Measurements from ENCODE around the gene PCDHB15. TPM values are rescaled to one million over a fixed set of nuclear protein-coding genes. Genes with fewer than 3 reads are reported as not detected.
A peak's percentile ranks its signal among the peaks of the same experiment; 100 is the strongest.
"Not testable (repeated sequence)": the region's sequence is repeated elsewhere in the genome, so short reads cannot be mapped to it uniquely, and the experiment has no call there.

The PCDHB15 gene
- 0.45 and 0.52 TPM in 2 replicates for polyA plus RNA-seq (2011; rRNA removed)
- 0.28 and 0.31 TPM in 2 replicates for polyA minus RNA-seq (2011; rRNA and poly(A)+ RNA removed)

DNA sequence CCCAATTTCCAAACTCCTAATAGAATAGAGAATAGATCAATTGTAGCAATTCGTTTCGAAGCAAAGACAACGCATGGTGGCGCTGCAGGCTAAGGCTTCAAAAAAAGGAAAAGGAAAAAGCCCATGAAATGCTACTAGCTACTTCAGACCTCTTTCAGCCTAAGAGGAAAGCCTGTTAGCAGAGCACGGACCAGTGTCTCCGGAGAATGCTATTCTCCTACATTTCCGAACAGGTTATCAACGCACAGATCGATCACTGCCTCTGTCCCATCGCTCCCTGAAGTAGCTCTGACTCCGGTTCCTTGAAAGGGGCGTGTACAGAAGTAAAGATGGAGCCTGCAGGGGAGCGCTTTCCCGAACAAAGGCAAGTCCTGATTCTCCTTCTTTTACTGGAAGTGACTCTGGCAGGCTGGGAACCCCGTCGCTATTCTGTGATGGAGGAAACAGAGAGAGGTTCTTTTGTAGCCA lies at the start of gene PCDHB15:
TSS of gene PCDHB15 (plus strand) at position 146 of the 468 bp plus-strand sequence. CDS start at position 330, 184 bp downstream.
- CTCF ChIA-PET, result interaction anchor here (0.6 to 1.0 kb wide), 3 partner anchors 17 to 1019 kb away, joined by 3 to 4 read pairs (median 3); no protein-coding TSS in a partner anchor
- no peaks in the 10 kb centered on the region for H3K36me3 ChIP-seq (ENCODE audit: control insufficient read depth, insufficient read depth, low read length)
- H3K4me3 ChIP-seq (ENCODE audit: low read depth, low read length), result no peak within 1 kb of the TSS; the same call in 1 of the 2 replicates
- TF ChIP-seq, protein P1, sequence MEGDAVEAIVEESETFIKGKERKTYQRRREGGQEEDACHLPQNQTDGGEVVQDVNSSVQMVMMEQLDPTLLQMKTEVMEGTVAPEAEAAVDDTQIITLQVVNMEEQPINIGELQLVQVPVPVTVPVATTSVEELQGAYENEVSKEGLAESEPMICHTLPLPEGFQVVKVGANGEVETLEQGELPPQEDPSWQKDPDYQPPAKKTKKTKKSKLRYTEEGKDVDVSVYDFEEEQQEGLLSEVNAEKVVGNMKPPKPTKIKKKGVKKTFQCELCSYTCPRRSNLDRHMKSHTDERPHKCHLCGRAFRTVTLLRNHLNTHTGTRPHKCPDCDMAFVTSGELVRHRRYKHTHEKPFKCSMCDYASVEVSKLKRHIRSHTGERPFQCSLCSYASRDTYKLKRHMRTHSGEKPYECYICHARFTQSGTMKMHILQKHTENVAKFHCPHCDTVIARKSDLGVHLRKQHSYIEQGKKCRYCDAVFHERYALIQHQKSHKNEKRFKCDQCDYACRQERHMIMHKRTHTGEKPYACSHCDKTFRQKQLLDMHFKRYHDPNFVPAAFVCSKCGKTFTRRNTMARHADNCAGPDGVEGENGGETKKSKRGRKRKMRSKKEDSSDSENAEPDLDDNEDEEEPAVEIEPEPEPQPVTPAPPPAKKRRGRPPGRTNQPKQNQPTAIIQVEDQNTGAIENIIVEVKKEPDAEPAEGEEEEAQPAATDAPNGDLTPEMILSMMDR (IDR thresholded peaks at IDR 0.05; ENCODE audit: insufficient read depth, low read depth, low read length), result no peak
- POLR2A ChIA-PET, result no interaction called here
- no peak for DNase-seq (ENCODE audit: low read depth)
- no peaks in the 10 kb centered on the region for H3K27me3 ChIP-seq (ENCODE audit: control insufficient read depth, insufficient read depth, low read length)

DNA sequence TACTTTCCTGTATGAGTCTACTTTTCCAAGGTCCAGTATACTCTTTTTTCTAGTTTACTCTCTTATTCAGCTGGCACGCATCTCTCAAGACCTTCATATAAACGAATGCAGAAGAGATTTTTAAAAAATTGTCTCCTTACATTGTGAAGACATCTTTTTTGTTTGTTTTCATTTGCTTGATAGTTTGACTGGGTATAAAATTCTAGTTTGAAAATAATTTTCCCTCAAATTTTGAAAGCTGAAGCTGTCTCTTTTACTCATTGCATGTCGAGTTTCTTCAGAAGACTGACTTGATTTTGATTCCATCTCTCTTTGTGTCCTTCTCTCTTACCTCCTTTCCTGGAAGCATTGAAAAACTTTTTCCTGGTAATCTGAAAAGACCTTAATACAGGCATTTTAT lies 48.8 kb upstream of the PCDHB15 start:
- no peaks in the 10 kb centered on the region for H3K36me3 ChIP-seq (ENCODE audit: control insufficient read depth, insufficient read depth, low read length)
- ChIA-PET CTCF (interaction anchor here (0.7 kb wide), 1 partner anchor 245 kb away, joined by 3 read pairs; no protein-coding TSS in a partner anchor), POLR2A (no interaction called here)
- TF ChIP-seq, protein P1 (IDR thresholded peaks at IDR 0.05; ENCODE audit: insufficient read depth, low read depth, low read length), result no peak
- no peak for DNase-seq (ENCODE audit: low read depth)
- H3K4me3 ChIP-seq (ENCODE audit: low read depth, low read length), result no peak overlapping the region
- no peaks in the 10 kb centered on the region for H3K27me3 ChIP-seq (ENCODE audit: control insufficient read depth, insufficient read depth, low read length)

DNA sequence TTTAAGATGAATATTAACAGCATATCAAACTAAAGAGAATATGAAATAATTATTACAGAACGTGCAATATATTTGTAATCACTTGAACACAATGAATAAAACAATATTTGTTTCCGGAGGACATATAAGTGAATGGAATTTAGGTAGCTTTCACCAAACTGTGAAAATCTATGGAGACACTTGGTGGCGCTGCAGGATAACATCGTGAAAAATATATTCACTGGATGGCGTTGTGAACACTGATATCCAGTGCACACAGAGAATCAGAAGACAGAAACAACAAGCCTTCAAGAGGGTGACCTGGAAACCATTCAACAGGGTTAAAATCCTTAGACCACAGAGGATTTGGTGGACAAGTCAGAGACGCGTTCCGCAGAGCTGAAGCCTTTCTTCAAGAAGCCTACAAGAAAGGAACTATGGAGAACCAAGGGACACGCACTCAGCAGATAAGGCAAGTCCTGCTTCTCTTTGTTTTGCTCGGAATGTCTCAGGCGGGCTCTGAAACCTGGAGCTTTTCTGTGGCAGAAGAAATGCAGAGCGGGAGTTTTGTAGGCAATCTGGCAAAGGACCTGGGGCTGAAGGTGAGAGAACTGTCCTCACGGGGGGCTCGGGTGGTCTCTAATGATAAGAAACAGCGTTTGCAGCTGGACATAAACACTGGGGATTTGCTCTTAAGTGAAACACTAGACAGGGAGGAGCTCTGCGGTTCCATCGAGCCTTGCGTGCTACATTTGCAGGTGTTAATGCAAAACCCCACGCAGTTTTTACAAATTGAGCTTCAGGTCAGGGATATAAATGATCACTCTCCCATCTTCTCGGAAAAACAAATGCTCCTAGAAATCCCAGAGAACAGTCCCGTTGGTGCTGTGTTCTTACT lies 45.6 kb upstream of the PCDHB15 start, which contains the start of gene PCDHB11:
TSS of gene PCDHB11 (plus strand) at position 269 of the 877 bp plus-strand sequence. CDS start at position 417, 148 bp downstream.
- TF ChIP-seq, protein P1 (IDR thresholded peaks at IDR 0.05; ENCODE audit: insufficient read depth, low read depth, low read length), result no peak
- DNase-seq (ENCODE audit: low read depth), result no peak
- no peaks in the 10 kb centered on the region for H3K27me3 ChIP-seq (ENCODE audit: control insufficient read depth, insufficient read depth, low read length)
- H3K4me3 ChIP-seq (ENCODE audit: low read depth, low read length), result no peak within 1 kb of the TSS
- ChIA-PET CTCF (interaction anchor here (0.7 to 2.1 kb wide), 8 partner anchors 8 to 365 kb away, joined by 3 to 7 read pairs (median 4); partner anchors contain the start of genes PCDHB12, PCDHB9 and PCDHGB3), POLR2A (interaction anchor here (0.7 kb wide), 1 partner anchor 1585 kb away, joined by 3 read pairs; no protein-coding TSS in a partner anchor)
- no peaks in the 10 kb centered on the region for H3K36me3 ChIP-seq (ENCODE audit: control insufficient read depth, insufficient read depth, low read length)

DNA sequence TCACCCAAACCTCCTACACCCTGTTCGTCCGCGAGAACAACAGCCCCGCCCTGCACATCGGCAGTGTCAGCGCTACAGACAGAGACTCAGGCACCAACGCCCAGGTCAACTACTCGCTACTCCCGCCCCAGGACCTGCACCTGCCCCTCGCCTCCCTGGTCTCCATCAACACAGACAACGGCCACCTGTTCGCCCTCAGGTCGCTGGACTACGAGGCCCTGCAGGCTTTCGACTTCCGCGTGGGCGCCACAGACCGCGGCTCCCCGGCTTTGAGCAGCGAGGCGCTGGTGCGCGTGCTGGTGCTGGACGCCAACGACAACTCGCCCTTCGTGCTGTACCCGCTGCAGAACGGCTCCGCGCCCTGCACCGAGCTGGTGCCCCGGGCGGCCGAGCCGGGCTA lies 44.1 kb upstream of the PCDHB15 start:
- H3K36me3 ChIP-seq (ENCODE audit: control insufficient read depth, insufficient read depth, low read length); DNase-seq (ENCODE audit: low read depth); CTCF ChIA-PET; H3K4me3 ChIP-seq (ENCODE audit: low read depth, low read length); H3K27me3 ChIP-seq (ENCODE audit: control insufficient read depth, insufficient read depth, low read length); POLR2A ChIA-PET: not testable (repeated sequence)

DNA sequence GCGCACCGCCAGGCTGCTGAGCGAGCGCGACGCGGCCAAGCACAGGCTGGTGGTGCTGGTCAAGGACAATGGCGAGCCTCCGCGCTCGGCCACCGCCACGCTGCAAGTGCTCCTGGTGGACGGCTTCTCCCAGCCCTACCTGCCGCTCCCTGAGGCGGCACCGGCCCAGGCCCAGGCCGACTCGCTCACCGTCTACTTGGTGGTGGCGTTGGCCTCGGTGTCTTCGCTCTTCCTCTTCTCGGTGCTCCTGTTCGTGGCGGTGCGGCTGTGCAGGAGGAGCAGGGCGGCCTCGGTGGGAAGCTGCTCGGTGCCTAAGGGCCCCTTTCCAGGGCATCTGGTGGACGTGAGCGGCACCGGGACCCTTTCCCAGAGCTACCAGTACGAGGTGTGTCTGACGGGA lies 43.5 kb upstream of the PCDHB15 start:
- H3K36me3 ChIP-seq (ENCODE audit: control insufficient read depth, insufficient read depth, low read length); H3K4me3 ChIP-seq (ENCODE audit: low read depth, low read length); H3K27me3 ChIP-seq (ENCODE audit: control insufficient read depth, insufficient read depth, low read length); POLR2A ChIA-PET; DNase-seq (ENCODE audit: low read depth): not testable (repeated sequence)
- CTCF ChIA-PET, result interaction anchor here (0.9 kb wide), 1 partner anchor 12 kb away, joined by 3 read pairs; the partner anchor contains the start of gene PCDHB13

DNA sequence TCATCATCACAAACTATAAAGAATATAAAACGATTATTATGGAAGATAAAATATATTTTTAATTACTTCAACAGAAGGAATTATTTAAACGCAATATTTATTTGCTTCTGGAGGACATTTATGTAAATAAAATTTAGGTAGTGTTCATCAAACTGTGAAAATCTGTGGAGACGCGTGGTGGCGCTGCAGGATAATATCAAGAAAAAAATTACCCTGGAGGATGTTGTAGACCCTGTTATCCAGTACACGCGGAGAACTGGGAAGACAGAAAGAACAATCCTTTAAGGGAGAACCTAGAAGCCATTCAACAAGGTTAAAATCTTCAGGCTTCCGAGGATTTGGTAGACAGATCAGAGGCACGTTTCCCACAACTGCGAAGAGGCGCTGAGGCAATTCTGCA lies 36.7 kb upstream of the PCDHB15 start, which contains the start of gene PCDHB12:
TSS of gene PCDHB12 (plus strand) at position 242 of the 400 bp plus-strand sequence. CDS start 189 bp downstream, outside the sequence.
- POLR2A ChIA-PET, result no interaction called here
- no peak for DNase-seq (ENCODE audit: low read depth)
- CTCF ChIA-PET, result interaction anchor here (0.6 to 1.5 kb wide), 6 partner anchors 10 to 356 kb away, joined by 3 to 7 read pairs (median 3); partner anchors contain the start of genes PCDHB10, PCDHB14 and PCDHGA11
- Histone ChIP-seq H3K27me3 (ENCODE audit: control insufficient read depth, insufficient read depth, low read length) (no peaks in the 10 kb centered on the region), H3K36me3 (ENCODE audit: control insufficient read depth, insufficient read depth, low read length) (no peaks in the 10 kb centered on the region), H3K4me3 (ENCODE audit: low read depth, low read length) (no peak within 1 kb of the TSS)
- TF ChIP-seq, protein P1 (IDR thresholded peaks at IDR 0.05; ENCODE audit: insufficient read depth, low read depth, low read length), result 0 out of 2 replicates have a peak, but pooled peaks have one; percentile 10

DNA sequence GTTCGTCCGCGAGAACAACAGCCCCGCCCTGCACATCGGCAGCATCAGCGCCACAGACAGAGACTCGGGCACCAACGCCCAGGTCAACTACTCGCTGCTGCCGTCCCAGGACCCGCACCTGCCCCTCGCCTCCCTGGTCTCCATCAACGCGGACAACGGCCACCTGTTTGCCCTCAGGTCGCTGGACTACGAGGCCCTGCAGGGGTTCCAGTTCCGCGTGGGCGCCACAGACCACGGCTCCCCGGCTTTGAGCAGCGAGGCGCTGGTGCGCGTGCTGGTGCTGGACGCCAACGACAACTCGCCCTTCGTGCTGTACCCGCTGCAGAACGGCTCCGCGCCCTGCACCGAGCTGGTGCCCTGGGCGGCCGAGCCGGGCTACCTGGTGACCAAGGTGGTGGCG lies 34.9 kb upstream of the PCDHB15 start:
- H3K4me3 ChIP-seq (ENCODE audit: low read depth, low read length); POLR2A ChIA-PET; DNase-seq (ENCODE audit: low read depth); H3K36me3 ChIP-seq (ENCODE audit: control insufficient read depth, insufficient read depth, low read length); H3K27me3 ChIP-seq (ENCODE audit: control insufficient read depth, insufficient read depth, low read length); CTCF ChIA-PET: not testable (repeated sequence)

DNA sequence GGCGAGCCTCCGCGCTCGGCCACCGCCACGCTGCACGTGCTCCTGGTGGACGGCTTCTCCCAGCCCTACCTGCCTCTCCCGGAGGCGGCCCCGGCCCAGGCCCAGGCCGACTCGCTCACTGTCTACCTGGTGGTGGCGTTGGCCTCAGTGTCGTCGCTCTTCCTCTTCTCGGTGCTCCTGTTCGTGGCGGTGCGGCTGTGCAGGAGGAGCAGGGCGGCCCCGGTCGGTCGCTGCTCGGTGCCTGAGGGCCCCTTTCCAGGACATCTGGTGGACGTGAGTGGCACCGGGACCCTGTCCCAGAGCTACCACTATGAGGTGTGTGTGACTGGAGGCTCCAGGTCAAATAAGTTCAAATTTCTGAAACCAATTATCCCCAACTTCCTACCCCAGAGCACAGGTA lies 34.3 kb upstream of the PCDHB15 start:
- POLR2A ChIA-PET, result not testable (repeated sequence)

More for the DNA sequence above, 34.3 kb upstream of the PCDHB15 start:
- CTCF ChIA-PET; H3K4me3 ChIP-seq (ENCODE audit: low read depth, low read length); H3K36me3 ChIP-seq (ENCODE audit: control insufficient read depth, insufficient read depth, low read length); DNase-seq (ENCODE audit: low read depth); H3K27me3 ChIP-seq (ENCODE audit: control insufficient read depth, insufficient read depth, low read length): not testable (repeated sequence)
